Measurements from ENCODE around the gene TSHR. TPM values are rescaled to one million over a fixed set of nuclear protein-coding genes. Genes with fewer than 3 reads are reported as not detected.

The TSHR gene
- total and polyA plus RNA-seq, 2 experiments from 2014 or later: 0.59 to 0.78 TPM

DNA sequence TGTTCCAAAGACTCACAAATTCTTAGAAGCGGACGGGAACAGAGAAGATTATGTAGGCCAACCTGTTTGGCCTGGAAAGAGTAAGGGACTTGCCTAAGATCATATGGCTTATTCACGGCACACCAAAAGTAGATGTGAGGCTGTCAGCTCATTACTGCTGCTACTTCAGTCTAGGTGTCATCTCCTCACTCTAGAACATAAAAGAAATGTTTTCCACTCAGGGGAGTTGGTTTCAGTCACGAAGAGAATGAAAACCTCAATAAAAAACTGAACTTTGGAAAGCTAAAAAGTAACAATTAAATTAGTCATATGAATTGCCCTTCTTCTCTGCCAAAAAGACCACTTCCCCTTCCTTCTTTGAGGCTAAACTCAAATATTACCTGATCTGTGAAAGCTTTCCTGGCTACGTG is 13.2 kb upstream of the TSHR start (continued):
- TF ChIP-seq, protein P1, sequence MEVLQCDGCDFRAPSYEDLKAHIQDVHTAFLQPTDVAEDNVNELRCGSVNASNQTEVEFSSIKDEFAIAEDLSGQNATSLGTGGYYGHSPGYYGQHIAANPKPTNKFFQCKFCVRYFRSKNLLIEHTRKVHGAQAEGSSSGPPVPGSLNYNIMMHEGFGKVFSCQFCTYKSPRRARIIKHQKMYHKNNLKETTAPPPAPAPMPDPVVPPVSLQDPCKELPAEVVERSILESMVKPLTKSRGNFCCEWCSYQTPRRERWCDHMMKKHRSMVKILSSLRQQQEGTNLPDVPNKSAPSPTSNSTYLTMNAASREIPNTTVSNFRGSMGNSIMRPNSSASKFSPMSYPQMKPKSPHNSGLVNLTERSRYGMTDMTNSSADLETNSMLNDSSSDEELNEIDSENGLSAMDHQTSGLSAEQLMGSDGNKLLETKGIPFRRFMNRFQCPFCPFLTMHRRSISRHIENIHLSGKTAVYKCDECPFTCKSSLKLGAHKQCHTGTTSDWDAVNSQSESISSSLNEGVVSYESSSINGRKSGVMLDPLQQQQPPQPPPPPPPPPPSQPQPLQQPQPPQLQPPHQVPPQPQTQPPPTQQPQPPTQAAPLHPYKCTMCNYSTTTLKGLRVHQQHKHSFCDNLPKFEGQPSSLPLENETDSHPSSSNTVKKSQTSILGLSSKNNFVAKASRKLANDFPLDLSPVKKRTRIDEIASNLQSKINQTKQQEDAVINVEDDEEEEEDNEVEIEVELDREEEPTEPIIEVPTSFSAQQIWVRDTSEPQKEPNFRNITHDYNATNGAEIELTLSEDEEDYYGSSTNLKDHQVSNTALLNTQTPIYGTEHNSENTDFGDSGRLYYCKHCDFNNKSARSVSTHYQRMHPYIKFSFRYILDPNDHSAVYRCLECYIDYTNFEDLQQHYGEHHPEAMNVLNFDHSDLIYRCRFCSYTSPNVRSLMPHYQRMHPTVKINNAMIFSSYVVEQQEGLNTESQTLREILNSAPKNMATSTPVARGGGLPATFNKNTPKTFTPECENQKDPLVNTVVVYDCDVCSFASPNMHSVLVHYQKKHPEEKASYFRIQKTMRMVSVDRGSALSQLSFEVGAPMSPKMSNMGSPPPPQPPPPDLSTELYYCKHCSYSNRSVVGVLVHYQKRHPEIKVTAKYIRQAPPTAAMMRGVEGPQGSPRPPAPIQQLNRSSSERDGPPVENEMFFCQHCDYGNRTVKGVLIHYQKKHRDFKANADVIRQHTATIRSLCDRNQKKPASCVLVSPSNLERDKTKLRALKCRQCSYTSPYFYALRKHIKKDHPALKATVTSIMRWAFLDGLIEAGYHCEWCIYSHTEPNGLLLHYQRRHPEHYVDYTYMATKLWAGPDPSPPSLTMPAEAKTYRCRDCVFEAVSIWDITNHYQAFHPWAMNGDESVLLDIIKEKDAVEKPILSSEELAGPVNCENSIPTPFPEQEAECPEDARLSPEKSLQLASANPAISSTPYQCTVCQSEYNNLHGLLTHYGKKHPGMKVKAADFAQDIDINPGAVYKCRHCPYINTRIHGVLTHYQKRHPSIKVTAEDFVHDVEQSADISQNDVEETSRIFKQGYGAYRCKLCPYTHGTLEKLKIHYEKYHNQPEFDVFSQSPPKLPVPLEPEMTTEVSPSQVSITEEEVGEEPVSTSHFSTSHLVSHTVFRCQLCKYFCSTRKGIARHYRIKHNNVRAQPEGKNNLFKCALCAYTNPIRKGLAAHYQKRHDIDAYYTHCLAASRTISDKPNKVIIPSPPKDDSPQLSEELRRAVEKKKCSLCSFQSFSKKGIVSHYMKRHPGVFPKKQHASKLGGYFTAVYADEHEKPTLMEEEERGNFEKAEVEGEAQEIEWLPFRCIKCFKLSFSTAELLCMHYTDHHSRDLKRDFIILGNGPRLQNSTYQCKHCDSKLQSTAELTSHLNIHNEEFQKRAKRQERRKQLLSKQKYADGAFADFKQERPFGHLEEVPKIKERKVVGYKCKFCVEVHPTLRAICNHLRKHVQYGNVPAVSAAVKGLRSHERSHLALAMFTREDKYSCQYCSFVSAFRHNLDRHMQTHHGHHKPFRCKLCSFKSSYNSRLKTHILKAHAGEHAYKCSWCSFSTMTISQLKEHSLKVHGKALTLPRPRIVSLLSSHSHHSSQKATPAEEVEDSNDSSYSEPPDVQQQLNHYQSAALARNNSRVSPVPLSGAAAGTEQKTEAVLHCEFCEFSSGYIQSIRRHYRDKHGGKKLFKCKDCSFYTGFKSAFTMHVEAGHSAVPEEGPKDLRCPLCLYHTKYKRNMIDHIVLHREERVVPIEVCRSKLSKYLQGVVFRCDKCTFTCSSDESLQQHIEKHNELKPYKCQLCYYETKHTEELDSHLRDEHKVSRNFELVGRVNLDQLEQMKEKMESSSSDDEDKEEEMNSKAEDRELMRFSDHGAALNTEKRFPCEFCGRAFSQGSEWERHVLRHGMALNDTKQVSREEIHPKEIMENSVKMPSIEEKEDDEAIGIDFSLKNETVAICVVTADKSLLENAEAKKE (CRISPR knock-in tag; IDR thresholded peaks at IDR 0.05): no peak
- TF ChIP-seq EZH2phosphoT487 (IDR thresholded peaks at IDR 0.05; ENCODE audit: unreplicated experiment): no peak

DNA sequence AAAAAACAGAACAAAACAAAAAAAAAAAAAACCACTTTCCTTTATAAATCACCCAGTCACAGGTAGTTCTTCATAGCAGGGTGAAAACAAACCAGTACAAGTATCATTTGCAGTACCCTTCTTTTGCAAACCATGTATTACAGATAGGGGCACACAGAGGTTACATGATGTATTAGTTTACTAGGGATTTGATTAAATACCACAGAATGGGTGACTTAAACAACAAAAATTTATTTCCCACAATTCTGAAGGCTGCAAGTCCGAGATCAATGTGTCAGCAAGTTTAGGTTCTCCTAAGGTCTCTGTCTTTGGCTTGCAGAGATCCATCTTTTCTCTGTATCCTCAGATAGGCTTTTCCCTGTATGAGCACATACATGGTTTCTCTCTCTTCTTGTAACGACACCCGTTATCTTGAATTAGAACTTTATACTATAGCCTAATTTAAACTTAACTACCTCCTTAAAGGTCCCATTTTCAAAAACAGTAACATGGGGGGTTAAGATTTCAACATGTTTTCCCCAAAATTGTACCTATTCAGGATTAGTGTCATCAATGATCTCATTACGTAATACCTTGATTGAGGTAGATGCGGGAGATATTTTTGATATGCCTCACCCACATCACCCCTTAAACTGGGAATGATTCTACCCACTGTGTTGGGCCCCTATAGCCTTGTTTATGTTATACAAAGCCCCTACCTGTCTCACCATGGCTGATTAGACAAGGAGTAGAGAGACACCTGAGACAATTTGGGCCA is 10.4 kb upstream of the TSHR start:
- Histone ChIP-seq H3K9me2 (ENCODE audit: insufficient read depth) (no peaks in the 10 kb centered on the region), H3K4me3 (no peak overlapping the region), H3K4me1 (ENCODE audit: insufficient read depth) (peaks cover 6% of the 10 kb centered on the region; the same call in 1 of the 2 replicates), H4K20me1 (replicated peaks; ENCODE audit: insufficient read depth) (no peaks in the 10 kb centered on the region), H3K36me3 (ENCODE audit: insufficient read depth) (no peaks in the 10 kb centered on the region), H3K27me3 (ENCODE audit: insufficient read depth) (no peaks in the 10 kb centered on the region), H3K27ac (ENCODE audit: low read depth) (no peak overlapping the region), H3K4me2 (no peak overlapping the region), H2AFZ (no peak overlapping the region; the same call in 1 of the 2 replicates), H3F3A (replicated peaks; ENCODE audit: low read depth) (0 out of 2 replicates have a peak, but pooled peaks cover 3% of the 10 kb centered on the region), H3K79me2 (replicated peaks; ENCODE audit: insufficient read depth) (peaks cover 10% of the 10 kb centered on the region)
- no peaks in the 10 kb centered on the region for H3K27me3 Mint-ChIP-seq (ENCODE audit: insufficient read depth, low read depth, poor library complexity)
- no peak overlapping the region for H3K27ac Mint-ChIP-seq
- ATAC-seq (no peak), DNase-seq (ENCODE audit: low spot score) (no peak)
- TF ChIP-seq EZH2 (IDR thresholded peaks at IDR 0.05; ENCODE audit: low read depth, unreplicated experiment): no peak
- H3K36me3 Mint-ChIP-seq (ENCODE audit: low read depth): no peaks in the 10 kb centered on the region
- no peaks in the 10 kb centered on the region for H3K9me3 Mint-ChIP-seq
- peaks cover 7% of the 10 kb centered on the region; the same call in 2 of the 3 replicates for H3K4me1 Mint-ChIP-seq
- H3K4me3 Mint-ChIP-seq: no peak overlapping the region
